Measurements from ENCODE around the gene ABCC4.

ABCC4 gene

GRCh38 chr13:95118541-95119324 lies 182.5 kb downstream of the ABCC4 start:
- H3K4me3 ChIP-seq (ENCODE audit: low read depth in 1 of 2, low read length in 2 of 2) = no peak overlapping the region
- no peaks in the 10 kb centered on the region for H3K4me1 ChIP-seq (ENCODE audit: insufficient read depth, low read length)
- H3K27ac ChIP-seq (ENCODE audit: low read depth, low read length) = no peak overlapping the region
- no peak overlapping the region for H3K9ac ChIP-seq (ENCODE audit: low read length)
- no peaks in the 10 kb centered on the region for H3K9me3 ChIP-seq (ENCODE audit: low read length)
- no peaks in the 10 kb centered on the region for H3K36me3 ChIP-seq (ENCODE audit: insufficient read depth, low read length)
- H3K27me3 ChIP-seq (ENCODE audit: control insufficient read depth in 1 of 2, insufficient read depth in 2 of 2, low read length in 2 of 2) = no peaks in the 10 kb centered on the region

- Histone ChIP-seq H3K27me3 (ENCODE audit: control insufficient read depth in 1 of 2, insufficient read depth in 2 of 2, low read length in 2 of 2) (no peaks in the 10 kb centered on the region), H3K4me1 (ENCODE audit: insufficient read depth, low read length) (no peaks in the 10 kb centered on the region), H3K9ac (ENCODE audit: low read length) (no peak overlapping the region), H3K9me3 (ENCODE audit: low read length) (no peaks in the 10 kb centered on the region), H3K27ac (ENCODE audit: low read depth, low read length) (no peak overlapping the region), H3K36me3 (ENCODE audit: insufficient read depth, low read length) (no peaks in the 10 kb centered on the region), H3K4me3 (ENCODE audit: low read depth in 1 of 2, low read length in 2 of 2) (no peak overlapping the region)
These were observed 184.2 kb downstream of the ABCC4 start for GRCh38 chr13:95117092-95117491.

- Histone ChIP-seq H3K27me3 (ENCODE audit: control insufficient read depth in 1 of 2, insufficient read depth in 2 of 2, low read length in 2 of 2) (no peaks in the 10 kb centered on the region), H3K9ac (ENCODE audit: low read length) (no peak overlapping the region), H3K9me3 (ENCODE audit: low read length) (no peaks in the 10 kb centered on the region), H3K4me1 (ENCODE audit: insufficient read depth, low read length) (no peaks in the 10 kb centered on the region), H3K27ac (ENCODE audit: low read depth, low read length) (no peak overlapping the region), H3K36me3 (ENCODE audit: insufficient read depth, low read length) (no peaks in the 10 kb centered on the region), H3K4me3 (ENCODE audit: low read depth in 1 of 2, low read length in 2 of 2) (no peak overlapping the region)
These were observed 185.7 kb downstream of the ABCC4 start for GRCh38 chr13:95115525-95115924.

GRCh38 chr13:95113601-95114000 lies 187.7 kb downstream of the ABCC4 start:
- Histone ChIP-seq H3K9ac (ENCODE audit: low read length) (no peak overlapping the region), H3K9me3 (ENCODE audit: low read length) (no peaks in the 10 kb centered on the region), H3K36me3 (ENCODE audit: insufficient read depth, low read length) (no peaks in the 10 kb centered on the region), H3K4me3 (ENCODE audit: low read depth in 1 of 2, low read length in 2 of 2) (no peak overlapping the region), H3K27me3 (ENCODE audit: control insufficient read depth in 1 of 2, insufficient read depth in 2 of 2, low read length in 2 of 2) (no peaks in the 10 kb centered on the region), H3K27ac (ENCODE audit: low read depth, low read length) (no peak overlapping the region), H3K4me1 (ENCODE audit: insufficient read depth, low read length) (no peaks in the 10 kb centered on the region)

GRCh38 chr13:95112883-95113282 lies 188.4 kb downstream of the ABCC4 start:
- no peak overlapping the region for H3K27ac ChIP-seq (ENCODE audit: low read depth, low read length)
- H3K4me3 ChIP-seq (ENCODE audit: low read depth in 1 of 2, low read length in 2 of 2) = no peak overlapping the region
- no peaks in the 10 kb centered on the region for H3K4me1 ChIP-seq (ENCODE audit: insufficient read depth, low read length)
- no peaks in the 10 kb centered on the region for H3K27me3 ChIP-seq (ENCODE audit: control insufficient read depth in 1 of 2, insufficient read depth in 2 of 2, low read length in 2 of 2)
- no peak overlapping the region for H3K9ac ChIP-seq (ENCODE audit: low read length)
- H3K9me3 ChIP-seq (ENCODE audit: low read length) = no peaks in the 10 kb centered on the region
- no peaks in the 10 kb centered on the region for H3K36me3 ChIP-seq (ENCODE audit: insufficient read depth, low read length)

- Histone ChIP-seq H3K4me3 (ENCODE audit: low read depth in 1 of 2, low read length in 2 of 2) (no peak overlapping the region), H3K4me1 (ENCODE audit: insufficient read depth, low read length) (no peaks in the 10 kb centered on the region), H3K36me3 (ENCODE audit: insufficient read depth, low read length) (no peaks in the 10 kb centered on the region), H3K27ac (ENCODE audit: low read depth, low read length) (no peak overlapping the region), H3K9ac (ENCODE audit: low read length) (no peak overlapping the region), H3K27me3 (ENCODE audit: control insufficient read depth in 1 of 2, insufficient read depth in 2 of 2, low read length in 2 of 2) (no peaks in the 10 kb centered on the region), H3K9me3 (ENCODE audit: low read length) (no peaks in the 10 kb centered on the region)
These were observed 189.6 kb downstream of the ABCC4 start for GRCh38 chr13:95111608-95112007.

GRCh38 chr13:95106562-95106961 lies 194.7 kb downstream of the ABCC4 start:
- Histone ChIP-seq H3K4me1 (ENCODE audit: insufficient read depth, low read length) (no peaks in the 10 kb centered on the region), H3K4me3 (ENCODE audit: low read depth in 1 of 2, low read length in 2 of 2) (no peak overlapping the region), H3K9ac (ENCODE audit: low read length) (no peak overlapping the region), H3K36me3 (ENCODE audit: insufficient read depth, low read length) (peaks cover 4% of the 10 kb centered on the region), H3K27ac (ENCODE audit: low read depth, low read length) (no peak overlapping the region), H3K9me3 (ENCODE audit: low read length) (no peaks in the 10 kb centered on the region), H3K27me3 (ENCODE audit: control insufficient read depth in 1 of 2, insufficient read depth in 2 of 2, low read length in 2 of 2) (no peaks in the 10 kb centered on the region)

- H3K36me3 ChIP-seq (ENCODE audit: insufficient read depth, low read length) = peaks cover 4% of the 10 kb centered on the region
- no peak overlapping the region for H3K9ac ChIP-seq (ENCODE audit: low read length)
- no peaks in the 10 kb centered on the region for H3K27me3 ChIP-seq (ENCODE audit: control insufficient read depth in 1 of 2, insufficient read depth in 2 of 2, low read length in 2 of 2)
- H3K4me3 ChIP-seq (ENCODE audit: low read depth in 1 of 2, low read length in 2 of 2) = no peak overlapping the region
- no peaks in the 10 kb centered on the region for H3K4me1 ChIP-seq (ENCODE audit: insufficient read depth, low read length)
- H3K9me3 ChIP-seq (ENCODE audit: low read length) = no peaks in the 10 kb centered on the region
- no peak overlapping the region for H3K27ac ChIP-seq (ENCODE audit: low read depth, low read length)
These were observed 200.5 kb downstream of the ABCC4 start for GRCh38 chr13:95100525-95101433.

- no peak overlapping the region for H3K4me3 ChIP-seq (ENCODE audit: low read depth in 1 of 2, low read length in 2 of 2)
- no peaks in the 10 kb centered on the region for H3K27me3 ChIP-seq (ENCODE audit: control insufficient read depth in 1 of 2, insufficient read depth in 2 of 2, low read length in 2 of 2)
- no peaks in the 10 kb centered on the region for H3K9me3 ChIP-seq (ENCODE audit: low read length)
- no peaks in the 10 kb centered on the region for H3K4me1 ChIP-seq (ENCODE audit: insufficient read depth, low read length)
- peaks cover 3% of the 10 kb centered on the region for H3K36me3 ChIP-seq (ENCODE audit: insufficient read depth, low read length)
- no peak overlapping the region for H3K9ac ChIP-seq (ENCODE audit: low read length)
- no peak overlapping the region for H3K27ac ChIP-seq (ENCODE audit: low read depth, low read length)
These were observed 201.7 kb downstream of the ABCC4 start for GRCh38 chr13:95099541-95099940.

- no peak overlapping the region for H3K27ac ChIP-seq (ENCODE audit: low read depth, low read length)
- H3K4me3 ChIP-seq (ENCODE audit: low read depth in 1 of 2, low read length in 2 of 2) = no peak overlapping the region
- H3K9ac ChIP-seq (ENCODE audit: low read length) = no peak overlapping the region
These were observed 202.3 kb downstream of the ABCC4 start for GRCh38 chr13:95098916-95099315.

GRCh38 chr13:95091755-95092154 lies 209.5 kb downstream of the ABCC4 start:
- H3K27me3 ChIP-seq (ENCODE audit: control insufficient read depth in 1 of 2, insufficient read depth in 2 of 2, low read length in 2 of 2) = no peaks in the 10 kb centered on the region
- no peaks in the 10 kb centered on the region for H3K9me3 ChIP-seq (ENCODE audit: low read length)
- no peaks in the 10 kb centered on the region for H3K36me3 ChIP-seq (ENCODE audit: insufficient read depth, low read length)
- H3K27ac ChIP-seq (ENCODE audit: low read depth, low read length) = no peak overlapping the region
- H3K4me1 ChIP-seq (ENCODE audit: insufficient read depth, low read length) = no peaks in the 10 kb centered on the region
- H3K9ac ChIP-seq (ENCODE audit: low read length) = no peak overlapping the region
- H3K4me3 ChIP-seq (ENCODE audit: low read depth in 1 of 2, low read length in 2 of 2) = no peak overlapping the region

More at GRCh38 chr13:95098916-95099315, 202.3 kb downstream of the ABCC4 start:
- H3K36me3 ChIP-seq (ENCODE audit: insufficient read depth, low read length) = no peaks in the 10 kb centered on the region
- H3K27me3 ChIP-seq (ENCODE audit: control insufficient read depth in 1 of 2, insufficient read depth in 2 of 2, low read length in 2 of 2) = no peaks in the 10 kb centered on the region
- H3K9me3 ChIP-seq (ENCODE audit: low read length) = no peaks in the 10 kb centered on the region
- H3K4me1 ChIP-seq (ENCODE audit: insufficient read depth, low read length) = no peaks in the 10 kb centered on the region

Measured in muscle layer of colon (tissue), 2 donors.